ENCODE results near the gene PRKG1.
"Not testable (repeated sequence)": the region's sequence is repeated elsewhere in the genome, so short reads cannot be mapped to it uniquely, and the experiment has no call there.

PRKG1 gene

DNA sequence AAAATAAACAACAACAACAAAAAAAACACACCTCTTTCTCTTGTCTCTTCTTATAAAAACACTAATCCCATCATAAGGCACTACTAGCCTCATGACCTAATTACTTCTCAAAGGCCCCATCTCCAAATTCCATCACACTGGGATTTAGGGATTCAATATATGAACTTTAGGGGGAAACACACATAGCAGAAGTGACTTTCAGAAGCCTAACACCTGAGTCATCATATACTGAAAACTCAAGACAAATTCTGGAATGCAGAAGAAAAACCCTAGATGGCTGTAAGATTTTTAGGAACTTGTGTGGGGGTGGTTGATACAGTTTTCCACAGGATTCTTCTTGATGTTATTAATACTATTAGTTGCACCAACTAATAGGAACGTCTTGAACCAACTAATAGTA lies 658.8 kb downstream of the PRKG1 start:
- no peak for DNase-seq

GRCh38 chr10:51743146-51743545 lies 668.9 kb downstream of the PRKG1 start:
- peak; percentile 8 to 62 for DNase-seq

DNA sequence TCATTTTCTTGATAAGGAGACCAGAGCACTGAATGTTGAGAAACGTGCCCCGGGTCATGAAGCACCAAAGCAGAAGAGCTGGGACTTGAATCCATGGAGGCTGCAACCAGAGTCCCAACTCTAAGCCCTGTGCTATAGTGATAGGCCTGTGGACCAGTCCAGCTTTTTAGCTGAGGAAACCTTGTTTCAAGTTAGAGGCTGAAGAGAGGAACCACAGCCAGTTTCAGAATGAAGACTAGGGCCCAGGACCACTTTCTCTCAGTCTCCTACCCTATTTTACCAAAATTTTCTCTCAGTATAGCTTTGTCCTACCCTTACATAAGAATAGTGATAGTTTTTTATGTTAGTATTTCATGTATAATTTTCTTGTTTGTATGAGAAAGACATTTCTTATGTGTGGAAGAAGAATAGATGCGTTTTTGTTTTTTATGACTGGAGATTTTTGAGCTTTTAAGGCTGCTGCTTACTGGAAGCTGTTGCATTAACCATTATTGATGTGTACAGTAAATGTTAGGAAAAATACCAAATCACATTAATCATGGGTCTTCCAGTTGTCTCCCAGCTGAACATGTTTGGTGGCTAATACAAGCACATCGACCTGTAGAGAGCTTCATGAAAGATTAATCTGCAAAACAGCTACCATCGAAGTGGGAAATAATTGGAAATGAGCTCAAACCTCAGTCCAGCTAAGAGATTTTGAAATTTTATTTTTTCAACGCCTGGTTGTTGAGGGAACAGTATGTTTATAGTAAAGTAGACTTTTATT lies 670.1 kb downstream of the PRKG1 start:
- DNase-seq = no peak

DNA sequence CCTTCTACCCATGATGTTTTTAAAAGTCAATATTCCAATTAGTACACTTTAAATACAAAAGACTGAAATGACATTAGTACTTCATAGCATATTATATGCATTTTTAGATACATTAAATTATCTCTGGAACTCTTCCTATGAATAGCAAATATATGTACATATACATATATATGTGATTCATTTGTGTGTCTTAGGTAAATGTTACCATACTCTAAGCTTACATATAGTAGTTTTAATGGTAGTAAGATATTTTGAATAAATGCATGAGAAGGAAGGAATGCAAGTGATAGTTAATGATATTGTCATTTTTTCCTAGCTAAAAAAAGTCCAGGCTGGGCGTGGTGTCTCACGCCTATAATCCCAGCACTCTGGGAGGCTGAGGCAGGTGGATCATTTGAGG lies 671.1 kb downstream of the PRKG1 start:
- DNase-seq = no peak

DNA sequence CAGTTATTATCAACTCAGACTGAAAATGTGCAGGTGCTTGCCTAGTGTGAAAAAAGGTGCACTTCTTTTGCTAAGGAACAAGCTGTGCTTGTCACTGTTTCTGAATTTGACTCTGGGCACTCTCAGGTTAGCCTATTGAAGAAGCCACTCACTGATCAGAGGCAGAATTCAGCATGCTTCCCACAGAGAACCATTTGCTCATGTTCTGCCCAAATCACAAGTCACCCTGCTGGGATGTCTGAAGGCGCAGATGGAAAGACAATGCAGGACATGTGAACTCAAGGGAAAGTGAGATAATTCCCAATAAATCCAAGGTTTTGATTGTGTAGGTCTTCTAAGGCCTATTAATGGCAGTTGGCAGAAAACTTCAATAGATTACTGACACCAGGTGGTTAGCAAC lies 672.9 kb downstream of the PRKG1 start:
- no peak for DNase-seq

DNA sequence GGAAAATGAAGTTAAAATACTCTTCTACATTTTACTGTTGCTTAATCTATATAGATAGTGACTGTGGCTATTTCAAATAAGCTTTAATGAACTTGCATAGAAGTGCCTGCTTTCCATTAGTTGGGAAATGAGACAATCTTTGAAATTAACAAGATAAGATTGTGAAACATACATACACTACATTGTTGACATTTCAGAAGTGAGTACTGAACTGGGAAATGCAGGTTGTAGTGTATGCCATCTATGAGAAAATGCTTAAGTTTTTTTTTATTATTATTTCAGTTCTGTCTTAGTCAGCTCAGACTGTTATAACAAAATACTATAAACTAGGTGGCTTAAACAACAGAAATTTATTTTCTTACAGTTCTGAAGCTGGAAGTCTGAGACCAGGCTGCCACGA lies 674.7 kb downstream of the PRKG1 start:
- DNase-seq = no peak

DNA sequence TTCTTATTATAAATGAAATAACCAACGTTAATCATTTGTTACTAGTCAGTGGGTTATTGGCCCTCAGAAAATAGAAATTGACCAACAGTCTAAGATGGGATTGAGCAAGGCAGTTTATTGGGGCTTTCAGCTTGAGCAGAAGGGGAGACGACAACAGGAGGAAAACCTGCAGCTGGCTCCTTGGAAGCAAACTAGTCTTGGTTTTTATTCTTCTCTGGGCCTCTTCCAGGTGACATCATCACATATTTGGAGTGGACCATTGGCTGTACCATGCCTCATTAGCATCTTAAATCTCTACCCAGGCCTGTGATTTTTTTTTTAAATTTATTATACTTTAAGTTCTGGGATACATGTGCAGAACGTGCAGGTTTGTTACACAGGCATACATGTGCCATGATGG lies 684.1 kb downstream of the PRKG1 start:
- DNase-seq = no peak

- not testable (repeated sequence) for DNase-seq
These were observed 684.6 kb downstream of the PRKG1 start for GRCh38 chr10:51758838-51759237.

DNA sequence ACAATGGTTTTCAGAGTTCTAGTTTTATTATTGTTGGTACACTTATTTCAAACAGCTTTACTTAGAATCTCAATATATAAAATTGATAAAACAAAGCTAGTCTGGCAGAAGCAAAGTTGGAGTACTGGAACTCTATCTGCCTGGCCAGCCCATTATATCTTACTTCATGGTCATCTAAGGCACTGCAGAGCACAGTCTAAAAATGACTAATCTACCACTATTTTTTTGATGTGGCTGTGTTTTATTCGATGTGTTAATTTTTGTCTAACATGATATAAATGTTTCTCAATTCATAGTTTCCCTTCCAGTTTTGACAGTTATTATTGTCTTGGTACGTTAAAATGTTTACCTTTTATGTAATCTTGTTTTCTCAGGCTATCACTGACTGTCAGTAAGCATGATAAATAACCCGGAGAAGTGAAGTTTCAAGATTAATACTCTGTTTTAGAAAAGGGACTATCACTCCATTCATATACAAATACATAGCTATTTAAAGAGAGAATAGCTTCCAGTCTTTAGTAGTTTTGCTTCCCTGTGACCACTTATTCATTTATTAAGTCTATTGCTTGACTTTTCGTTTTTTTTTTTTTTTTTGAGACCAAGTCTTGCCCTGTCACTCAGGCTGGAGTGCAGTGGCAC lies 685.7 kb downstream of the PRKG1 start:
- no peak for DNase-seq

GRCh38 chr10:51760864-51761640 lies 686.8 kb downstream of the PRKG1 start:
- DNase-seq = no peak

- no peak for DNase-seq
These were observed 689.5 kb downstream of the PRKG1 start for GRCh38 chr10:51763746-51764145.

GRCh38 chr10:51765284-51765971 lies 691.1 kb downstream of the PRKG1 start:
- no peak for DNase-seq

DNA sequence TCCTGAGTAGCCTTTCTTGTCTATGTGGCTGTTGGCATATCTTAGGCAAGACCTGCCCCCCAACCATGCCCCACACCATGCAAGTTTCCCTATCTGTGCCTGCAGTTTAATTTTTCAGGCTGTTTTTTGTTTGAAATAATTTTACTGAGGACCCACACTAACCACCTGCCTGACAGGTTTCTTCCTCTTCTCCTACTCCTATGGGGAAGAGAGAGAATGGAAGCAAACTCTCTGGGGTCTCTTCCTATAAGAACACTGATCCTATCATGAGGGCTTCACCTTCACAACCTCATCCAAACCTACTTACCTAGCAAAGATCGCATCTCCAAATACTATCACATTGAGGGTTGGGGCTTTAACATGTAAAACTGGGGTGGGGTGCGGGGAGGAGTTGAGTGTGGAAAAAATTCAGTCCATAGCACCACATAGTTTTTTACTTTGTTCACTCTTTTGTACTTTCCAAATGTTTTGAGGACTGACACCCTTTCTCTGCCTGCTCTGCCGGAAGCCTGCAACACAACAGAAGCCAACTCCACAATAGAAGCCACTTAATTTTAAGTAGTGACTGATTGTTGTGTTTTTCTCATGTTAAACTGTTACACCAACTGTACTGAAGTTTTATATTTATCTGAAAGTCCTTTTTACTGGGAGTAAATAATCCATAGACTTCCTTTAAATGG lies 692.3 kb downstream of the PRKG1 start:
- DNase-seq = no peak

GRCh38 chr10:51767103-51767763 lies 692.9 kb downstream of the PRKG1 start:
- no peak for DNase-seq

DNA sequence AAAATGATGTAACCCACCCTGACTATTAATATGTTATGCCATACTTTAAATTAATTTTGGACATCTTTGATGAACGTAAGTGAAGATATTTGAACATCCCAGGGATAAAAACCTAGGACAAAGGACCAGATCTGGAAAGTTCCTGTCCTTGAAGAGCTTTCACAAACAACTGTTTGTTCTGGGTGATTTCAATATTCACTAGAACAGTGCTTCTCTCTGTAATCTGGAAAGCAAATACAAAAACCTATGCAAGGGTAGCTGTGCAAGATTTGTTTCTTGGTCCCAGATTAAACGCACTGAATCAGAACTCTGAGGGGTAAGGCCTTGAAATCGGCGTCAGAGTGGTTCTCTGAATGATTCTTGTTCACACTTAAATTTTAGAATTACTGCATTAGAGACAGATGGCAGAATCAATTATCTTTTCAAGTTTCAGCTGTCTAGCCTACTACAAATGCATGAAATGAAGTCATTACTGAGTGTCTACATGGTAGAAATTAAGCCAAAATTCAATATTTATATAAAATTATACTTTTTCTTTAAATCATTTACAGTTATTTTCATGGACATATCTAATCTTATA lies 694.7 kb downstream of the PRKG1 start:
- DNase-seq = peak; percentile 0 to 48

- no peak for DNase-seq
These were observed 696.4 kb downstream of the PRKG1 start for GRCh38 chr10:51770709-51771108.

GRCh38 chr10:51772387-51772786 lies 698.1 kb downstream of the PRKG1 start:
- DNase-seq = no peak

- DNase-seq = no peak
These were observed 699.4 kb downstream of the PRKG1 start for GRCh38 chr10:51773681-51774080.

DNA sequence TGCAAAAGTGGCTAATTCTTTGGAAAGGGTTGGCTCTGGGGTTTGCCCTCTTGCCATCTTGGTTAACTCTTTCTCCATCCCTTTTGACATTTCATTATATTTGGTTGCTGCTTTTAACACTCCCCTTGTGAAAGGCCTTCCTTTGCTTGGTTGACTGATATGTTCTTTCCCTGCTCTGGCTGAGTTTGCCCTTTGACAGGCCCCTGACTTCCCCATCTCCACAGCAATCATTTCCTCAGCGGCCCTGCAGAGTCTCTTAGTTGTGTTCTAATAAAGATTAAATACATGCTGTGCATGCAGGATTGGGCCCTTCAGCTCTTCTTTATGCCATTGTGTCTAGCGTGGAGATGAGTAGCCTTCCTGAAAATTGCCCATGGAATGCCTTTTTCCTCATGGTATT lies 709.7 kb downstream of the PRKG1 start:
- DNase-seq = no peak

GRCh38 chr10:51786016-51786683 lies 711.9 kb downstream of the PRKG1 start:
- DNase-seq = no peak

DNA sequence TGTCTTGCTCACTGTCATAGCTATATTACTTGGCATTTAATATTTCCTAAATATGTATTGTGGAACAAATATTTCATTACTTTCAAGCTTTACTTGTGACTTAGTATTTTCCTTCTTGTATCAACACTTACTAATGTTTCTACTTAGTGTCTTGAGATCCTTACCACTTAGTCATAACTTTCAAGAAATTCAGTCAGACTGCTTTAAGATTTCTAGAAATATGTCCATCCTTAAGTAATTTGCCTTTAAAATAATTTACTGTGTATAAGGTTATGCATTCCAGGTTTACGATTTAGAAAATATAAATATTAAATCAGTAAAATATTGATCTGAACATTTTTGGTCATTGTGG lies 712.4 kb downstream of the PRKG1 start:
- no peak for DNase-seq

Data from NCI-H524 (cell line).